Skeletal muscle tissue (tissue), 4 donors: ENCODE measurements around the gene BBC3. TPM values are rescaled to one million over a fixed set of nuclear protein-coding genes. Genes with fewer than 3 reads are reported as not detected.
"Not testable (repeated sequence)": the region's sequence is repeated elsewhere in the genome, so short reads cannot be mapped to it uniquely, and the experiment has no call there.

Experiments
- H3K27ac ChIP-seq: one replicate; pipeline ENCODE4 v1.7.0; 2013; ENCODE audit warnings: mild to moderate bottlenecking, low read depth, low read length, inconsistent platforms
- H3K27me3 ChIP-seq, 3 donors: one replicate each; pipeline ENCODE4 v1.7.0; 2013; ENCODE audit warnings: low read length in 3 of 3; ENCODE audit not compliant: control insufficient read depth in 3 of 3, insufficient read depth in 3 of 3
- H3K36me3 ChIP-seq, 3 donors: one replicate each; pipeline ENCODE4 v1.7.0; 2013; ENCODE audit warnings: low read length in 3 of 3; ENCODE audit not compliant: control insufficient read depth in 3 of 3, insufficient read depth in 3 of 3
- H3K4me1 ChIP-seq, 3 donors: one replicate each; pipeline ENCODE4 v1.7.0; 2013; ENCODE audit warnings: low read length in 3 of 3, mild to moderate bottlenecking in 3 of 3; ENCODE audit not compliant: control insufficient read depth in 3 of 3, insufficient read depth in 3 of 3
- H3K4me3 ChIP-seq, 3 donors: one replicate each; pipeline ENCODE4 v1.7.0; 2013; ENCODE audit warnings: low read length in 3 of 3
- H3K9ac ChIP-seq, 3 donors: one replicate each; pipeline ENCODE4 v1.7.0; 2013; ENCODE audit warnings: low read length in 3 of 3, mild to moderate bottlenecking in 3 of 3, moderate library complexity in 2 of 3, low read depth in 1 of 3
- H3K9me3 ChIP-seq, 3 donors: one replicate each; pipeline ENCODE4 v1.7.0; 2013; ENCODE audit warnings: low read length in 3 of 3; ENCODE audit not compliant: control insufficient read depth in 3 of 3
- total RNA-seq: library from RNA; depleted of rRNA; stranded (reverse); fragments of >200 nt; gene quantifications from one replicate; pipeline ENCODE4 v1.2.3, GENCODE V29; 2014
- donor health status: Osteomylitis.

BBC3 gene
- total RNA-seq = 2.6 TPM

- Histone ChIP-seq H3K36me3 (no peaks in the 10 kb centered on the region), H3K4me1 (peaks cover 39 to 49% (median 42%) of the 10 kb centered on the region in 3 donors), H3K9me3 (no peaks in the 10 kb centered on the region), H3K4me3 (peak within 1 kb of the TSS; percentile 88 to 98 (median 92)), H3K9ac (peak within 1 kb of the TSS; percentile 90 to 98 (median 97)), H3K27ac (peak within 1 kb of the TSS; percentile 100), H3K27me3 (no peaks in the 10 kb centered on the region)
These were observed at the start of gene BBC3 for GRCh38 chr19:47230921-47231214. Gene BBC3 (minus strand): TSS chr19:47231199. CDS start chr19:47228431, 2,768 bp downstream.

- Histone ChIP-seq H3K9ac (no peak overlapping the region), H3K4me1 (peaks cover 16 to 18% (median 18%) of the 10 kb centered on the region in 3 donors), H3K9me3 (no peaks in the 10 kb centered on the region), H3K36me3 (peaks cover 0 to 2% (median 0%) of the 10 kb centered on the region in 3 donors), H3K27ac (no peak overlapping the region), H3K27me3 (no peaks in the 10 kb centered on the region), H3K4me3 (no peak overlapping the region)
These were observed 49.3 kb upstream of the BBC3 start for GRCh38 chr19:47280183-47280797.

DNA sequence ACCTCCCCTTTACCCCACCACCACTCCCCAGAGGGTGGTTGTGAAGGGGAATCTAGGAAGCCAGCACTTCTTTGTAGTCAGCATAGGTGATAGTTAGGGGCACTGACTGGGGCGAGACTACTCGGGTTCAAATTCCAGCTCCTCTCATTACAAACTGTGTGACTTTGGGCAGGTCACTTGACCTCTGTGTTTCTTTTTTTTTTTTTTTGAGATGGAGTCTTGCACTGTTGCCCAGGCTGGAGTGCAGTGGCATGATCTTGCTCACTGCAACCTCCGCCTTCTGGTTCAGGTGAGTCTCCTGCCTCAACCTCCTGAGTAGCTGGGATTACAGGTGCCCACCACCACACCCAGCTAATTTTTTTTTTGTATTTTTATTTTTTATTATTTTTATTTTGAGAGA lies 45.5 kb upstream of the BBC3 start:
- H3K27me3 ChIP-seq, H3K9me3 ChIP-seq, H3K36me3 ChIP-seq: not testable (repeated sequence)
- Histone ChIP-seq H3K4me3 (peak overlapping the region in 1 of 3 donors; percentile 54), H3K9ac (peak overlapping the region in 1 of 3 donors; percentile 68), H3K4me1 (peaks cover 26 to 41% (median 35%) of the 10 kb centered on the region in 3 donors), H3K27ac (peak overlapping the region; percentile 75)

- peaks cover 6 to 11% (median 9%) of the 10 kb centered on the region in 3 donors for H3K36me3 ChIP-seq
- peak overlapping the region in 2 of 3 donors; percentile 64 to 68 for H3K9ac ChIP-seq
- no peaks in the 10 kb centered on the region for H3K9me3 ChIP-seq
- no peaks in the 10 kb centered on the region for H3K27me3 ChIP-seq
- peaks cover 26 to 41% (median 35%) of the 10 kb centered on the region in 3 donors for H3K4me1 ChIP-seq
- peak overlapping the region; percentile 75 for H3K27ac ChIP-seq
- peak overlapping the region; percentile 59 to 65 (median 65) for H3K4me3 ChIP-seq
These were observed 44.9 kb upstream of the BBC3 start for GRCh38 chr19:47275791-47276461.

- peak overlapping the region; percentile 75 for H3K27ac ChIP-seq
These were observed 44.1 kb upstream of the BBC3 start for GRCh38 chr19:47274891-47275761.

DNA sequence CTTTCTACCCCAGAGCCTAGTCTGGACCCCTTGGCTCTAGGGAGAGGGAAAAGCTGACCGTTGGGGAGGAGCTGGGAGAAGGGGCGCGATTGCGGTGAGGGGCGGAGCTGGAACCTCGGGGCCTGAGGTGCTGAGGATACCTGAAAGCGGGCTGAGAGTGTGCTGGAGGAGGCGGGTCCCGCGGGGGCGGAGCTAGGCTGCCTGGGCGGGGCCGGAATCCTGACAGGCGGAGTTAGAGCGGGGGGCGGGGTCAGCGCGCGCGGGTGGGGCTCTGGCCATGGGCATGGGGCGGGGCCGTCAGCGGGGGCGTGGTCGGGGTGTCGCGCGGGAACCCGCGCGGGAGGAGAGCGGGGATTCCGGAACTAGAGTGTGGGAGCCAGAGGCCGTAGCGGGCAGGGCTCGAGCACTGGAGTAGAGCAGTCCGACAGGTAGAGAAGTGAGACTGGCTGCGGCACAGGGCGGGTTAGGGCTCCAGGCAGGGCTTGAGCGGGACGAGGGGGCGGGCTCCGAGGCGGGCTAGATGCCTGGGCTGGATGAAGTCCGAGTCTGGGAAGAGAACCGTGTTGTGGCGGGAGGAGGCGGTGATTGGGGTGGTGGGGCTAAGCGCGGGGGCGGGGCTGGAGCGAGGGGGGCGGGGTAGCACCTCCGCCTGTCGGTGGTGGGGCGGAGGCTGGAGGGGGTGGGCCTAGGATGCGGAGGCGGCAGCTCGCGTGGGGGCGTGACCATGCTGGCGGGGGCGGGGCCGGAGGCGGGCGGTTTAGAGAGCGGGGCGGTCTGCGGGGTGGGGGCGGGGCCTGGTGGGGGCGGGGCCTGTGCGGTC lies 43.3 kb upstream of the BBC3 start, which contains the start of gene INAFM1:
TSS of gene INAFM1 (plus strand) at position 815 of the 820 bp plus-strand sequence. CDS start 35 bp downstream, outside the sequence.
- no peaks in the 10 kb centered on the region for H3K9me3 ChIP-seq

More at GRCh38 chr19:47274891-47275761, 44.1 kb upstream of the BBC3 start:
- Histone ChIP-seq H3K36me3 (peaks cover 14 to 19% (median 17%) of the 10 kb centered on the region in 3 donors), H3K9me3 (no peaks in the 10 kb centered on the region), H3K4me3 (peak overlapping the region; percentile 59 to 65 (median 65)), H3K9ac (peak overlapping the region in 2 of 3 donors; percentile 64 to 68), H3K27me3 (no peaks in the 10 kb centered on the region), H3K4me1 (peaks cover 26 to 41% (median 35%) of the 10 kb centered on the region in 3 donors)

DNA sequence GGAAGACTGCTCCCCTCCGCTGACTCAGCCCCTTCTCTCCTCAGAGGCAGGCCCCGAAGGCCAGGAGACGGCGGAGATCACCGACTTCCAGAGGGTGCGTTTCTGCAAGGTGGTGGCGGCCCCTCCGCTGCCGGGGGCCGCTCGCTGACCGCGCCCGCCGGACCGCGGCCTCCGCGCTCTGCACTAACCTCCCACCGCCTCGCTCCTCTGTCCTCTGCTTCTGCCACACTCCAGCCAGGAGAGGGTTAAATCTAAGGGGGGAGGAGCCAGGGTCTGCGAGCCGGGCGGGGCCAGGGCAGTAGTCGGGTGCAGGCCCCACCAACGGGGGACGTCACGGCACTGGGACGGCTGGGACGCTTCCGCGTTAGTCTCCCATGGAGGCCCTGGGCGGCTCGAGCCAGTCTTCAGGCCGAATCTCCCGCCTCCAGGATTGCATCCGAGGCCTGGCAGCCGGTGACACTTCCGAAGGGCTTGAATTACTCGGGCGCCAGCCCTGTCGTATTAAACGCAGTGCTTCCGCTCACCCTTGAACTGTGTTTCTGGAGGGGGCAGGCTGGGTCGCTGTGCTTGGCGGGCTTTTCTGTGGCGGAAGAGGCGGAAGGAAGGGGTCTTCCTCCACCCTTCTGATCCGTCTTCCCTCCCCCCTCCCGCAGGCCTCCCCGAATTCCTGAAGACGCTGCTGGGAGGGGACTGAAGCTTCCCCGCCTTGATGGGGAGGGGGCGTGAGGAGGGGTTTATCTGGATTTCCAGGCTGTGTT lies 42.5 kb upstream of the BBC3 start:
- H3K4me1 ChIP-seq = peaks cover 26 to 41% (median 35%) of the 10 kb centered on the region in 3 donors
- H3K4me3 ChIP-seq = peak overlapping the region; percentile 78 to 81 (median 79)
- H3K27me3 ChIP-seq = no peaks in the 10 kb centered on the region
- peaks cover 20 to 23% (median 22%) of the 10 kb centered on the region in 3 donors for H3K36me3 ChIP-seq
- H3K9me3 ChIP-seq = no peaks in the 10 kb centered on the region
- H3K27ac ChIP-seq = peak overlapping the region; percentile 95
- H3K9ac ChIP-seq = peak overlapping the region; percentile 83 to 87 (median 87)

More for the DNA sequence above, 43.3 kb upstream of the BBC3 start, which contains the start of gene INAFM1:
- Histone ChIP-seq H3K27ac (peak within 1 kb of the TSS; percentile 95), H3K9ac (peak within 1 kb of the TSS; percentile 83 to 87 (median 87)), H3K4me3 (peak within 1 kb of the TSS; percentile 78 to 85 (median 81)), H3K27me3 (no peaks in the 10 kb centered on the region), H3K4me1 (peaks cover 26 to 41% (median 35%) of the 10 kb centered on the region in 3 donors), H3K36me3 (peaks cover 19 to 23% (median 20%) of the 10 kb centered on the region in 3 donors)

DNA sequence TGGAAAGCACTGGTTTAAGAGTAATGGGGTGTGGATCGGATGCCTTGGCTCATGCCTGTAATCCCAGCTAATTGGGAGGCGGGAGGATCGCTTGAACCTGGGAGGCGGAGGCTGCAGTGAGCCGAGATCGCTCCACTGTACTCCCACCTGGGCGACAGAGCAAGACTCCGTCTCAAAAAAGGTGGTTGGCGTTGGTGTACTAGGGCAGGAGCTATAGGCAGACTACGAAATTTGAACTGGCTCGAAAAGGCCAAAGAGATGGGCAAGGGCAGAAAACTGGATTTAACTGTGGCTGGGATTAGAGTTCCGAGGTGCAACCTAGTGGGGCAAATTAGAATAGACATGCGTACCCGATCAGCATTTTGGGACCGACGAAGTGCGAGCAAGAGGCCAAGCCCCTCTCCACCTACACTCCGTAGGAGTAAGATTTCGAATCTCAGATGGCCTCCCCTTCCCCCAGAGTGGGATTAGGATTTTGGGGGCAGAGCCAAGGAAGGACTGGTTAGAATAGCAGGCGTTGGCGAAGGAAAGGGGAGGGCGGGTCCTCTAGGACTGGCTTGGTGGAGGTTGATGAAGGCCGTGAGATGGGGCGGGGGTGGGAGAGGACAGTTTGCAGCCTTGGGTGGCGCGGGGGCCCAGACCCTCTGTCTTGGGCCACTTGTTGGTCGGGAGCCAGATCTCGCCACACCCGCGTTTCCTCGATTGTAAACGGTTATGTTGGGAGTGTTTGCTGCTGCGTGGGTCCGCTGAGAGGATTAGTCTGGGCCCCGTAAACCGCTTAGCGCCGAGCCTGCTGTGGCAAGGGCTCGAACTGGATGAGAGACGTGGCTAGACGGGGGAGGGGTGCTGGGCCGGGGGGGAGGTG lies 41.7 kb upstream of the BBC3 start:
- H3K4me1 ChIP-seq = peaks cover 24 to 40% (median 34%) of the 10 kb centered on the region in 3 donors

More for the DNA sequence above, 41.7 kb upstream of the BBC3 start:
- Histone ChIP-seq H3K9me3 (no peaks in the 10 kb centered on the region), H3K36me3 (peaks cover 22 to 27% (median 27%) of the 10 kb centered on the region in 3 donors), H3K9ac (peak overlapping the region; percentile 83 to 87 (median 87)), H3K27ac (peak overlapping the region; percentile 95), H3K4me3 (peak overlapping the region; percentile 78 to 81 (median 79)), H3K27me3 (no peaks in the 10 kb centered on the region)
